Anterior cingulate cortex (tissue), 58 donors: ENCODE results near the gene MTUS2.
"Not testable (repeated sequence)": the region's sequence is repeated elsewhere in the genome, so short reads cannot be mapped to it uniquely, and the experiment has no call there.

Source experiments
- DNase-seq, 58 donors: peaks; one replicate each; lab custom pipeline; 2025; lab: John Stamatoyannopoulos, UW

MTUS2 gene

DNA sequence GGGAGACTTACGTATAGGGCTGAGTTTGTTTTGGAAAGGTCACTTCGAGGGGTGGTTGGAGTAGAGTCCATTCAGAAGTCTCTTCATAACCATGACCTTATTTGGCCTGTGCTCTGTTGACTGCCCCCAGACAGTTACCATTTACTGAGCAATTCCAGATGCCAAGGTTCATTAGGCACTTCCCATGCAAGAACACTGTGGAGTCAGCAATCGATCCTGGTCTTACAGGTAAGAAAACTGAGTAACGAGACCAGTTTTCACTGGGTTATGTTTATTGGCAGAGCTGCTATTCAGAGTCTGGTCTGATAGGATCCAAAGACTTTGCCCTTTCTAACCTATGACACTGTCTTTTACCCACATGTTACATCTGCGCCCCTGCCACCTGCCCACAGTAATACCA, 134.7 kb downstream of the MTUS2 start:
- no peak for DNase-seq

DNA sequence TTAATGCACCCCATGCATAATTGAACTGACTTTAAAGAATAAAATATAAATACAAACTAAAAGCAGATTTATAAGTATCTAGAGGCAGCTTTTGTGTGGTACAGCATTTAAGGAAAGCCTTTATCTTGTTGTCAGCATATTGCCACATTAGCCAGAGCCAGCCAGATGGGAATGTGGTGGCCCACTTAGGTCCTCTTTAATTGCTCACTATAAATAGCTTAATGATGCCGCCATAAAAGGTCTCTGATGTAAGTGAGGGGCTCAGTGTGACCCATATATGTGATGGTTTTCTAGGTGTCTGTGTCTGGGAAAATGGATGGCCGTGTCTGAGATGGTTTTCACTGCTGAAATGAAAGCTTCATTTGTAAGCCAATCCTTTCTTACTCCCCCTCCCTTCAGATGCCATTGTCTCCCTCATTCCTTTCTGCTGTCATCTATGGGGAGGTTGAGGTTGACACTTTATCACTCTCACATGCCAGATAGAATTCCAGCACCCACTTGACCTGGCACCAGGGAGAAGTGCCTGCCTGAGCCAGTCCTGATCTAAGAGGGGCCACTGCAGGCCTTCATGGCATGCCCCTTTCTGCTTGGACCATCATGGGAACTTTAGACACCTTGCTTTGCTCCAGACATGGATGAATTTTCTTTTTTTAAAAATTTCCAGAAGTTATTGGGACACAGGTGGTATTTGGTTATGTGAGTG, 135.3 kb downstream of the MTUS2 start:
- DNase-seq, result no peak

DNA sequence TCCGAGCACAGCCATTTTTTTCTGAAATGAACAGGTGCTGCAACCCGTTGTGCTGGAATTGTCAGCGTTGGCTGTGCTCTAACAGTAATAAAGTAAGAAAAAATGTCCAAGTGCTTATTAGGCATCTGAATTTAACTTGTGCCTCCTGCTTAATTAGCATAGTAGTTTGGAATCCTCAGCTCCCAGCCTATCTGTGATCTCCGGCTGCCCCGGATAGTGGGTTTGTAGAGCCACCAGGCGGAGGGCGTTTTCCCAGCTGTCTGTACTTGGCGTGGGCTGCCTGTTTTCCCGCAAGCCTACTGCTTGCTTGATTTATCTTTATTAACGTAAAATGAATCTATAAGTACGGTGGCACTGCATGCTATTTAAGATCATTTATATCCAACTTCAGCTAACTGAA, 137.9 kb downstream of the MTUS2 start:
- peak in 3 of 58 donors; percentile 6 to 7 (median 7) for DNase-seq

DNA sequence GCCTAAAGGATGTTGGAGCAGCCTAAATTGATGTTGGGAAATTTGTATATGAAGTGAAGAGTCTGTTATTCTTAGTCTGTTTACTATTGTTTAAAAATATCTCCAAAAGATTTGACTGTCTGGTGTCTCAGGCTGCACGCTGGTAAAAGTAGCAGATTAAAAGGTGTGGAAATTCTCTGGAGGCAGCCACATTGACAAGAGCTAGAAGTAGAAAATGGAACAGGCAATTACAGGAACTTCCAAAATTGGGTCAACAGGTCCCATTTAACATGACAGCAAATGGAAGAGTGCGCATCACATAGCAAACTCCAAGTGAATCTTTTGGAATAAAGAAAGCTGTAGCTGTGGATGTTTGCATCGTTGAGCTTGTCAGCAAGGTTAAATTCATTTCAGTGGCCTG, 138.3 kb downstream of the MTUS2 start:
- DNase-seq, result no peak

DNA sequence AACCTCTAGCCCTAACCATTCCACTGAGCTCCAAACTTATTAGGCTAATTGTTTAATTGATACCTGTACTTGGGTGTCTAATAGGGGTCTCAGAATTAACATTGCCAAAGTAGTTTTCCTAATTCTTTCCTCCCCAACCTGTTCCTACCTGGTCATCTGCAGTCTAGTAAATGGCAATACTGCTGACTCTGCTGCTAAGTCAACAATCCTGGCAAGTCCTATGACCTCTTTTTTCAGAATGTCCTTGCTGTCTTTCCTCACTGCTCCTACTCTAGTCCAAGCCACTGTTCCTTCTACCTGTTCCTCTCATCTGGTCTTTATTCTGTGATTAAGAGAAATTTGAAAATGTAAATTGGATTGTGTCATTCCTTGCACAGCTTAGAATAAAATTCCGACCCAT, 143.9 kb downstream of the MTUS2 start:
- DNase-seq, result no peak

DNA sequence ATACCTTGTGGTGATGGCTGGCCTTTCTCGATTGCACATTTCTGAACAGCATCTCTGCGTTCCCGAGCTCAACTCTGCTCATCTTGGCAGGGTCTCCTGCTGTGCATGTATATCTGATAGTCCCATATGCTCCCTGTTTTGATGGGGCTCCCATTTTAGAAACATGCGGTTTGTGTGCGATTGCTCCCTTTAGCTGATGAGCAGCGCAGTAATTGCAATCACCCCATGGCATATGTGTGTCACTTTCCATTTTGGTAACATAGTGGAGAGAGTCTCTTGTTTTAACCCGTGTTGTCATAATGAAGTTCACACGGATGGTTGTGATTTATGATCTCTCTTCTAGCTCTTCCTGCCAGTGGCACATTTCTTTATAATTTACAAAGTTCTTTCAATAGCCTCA, 144.7 kb downstream of the MTUS2 start:
- DNase-seq, result no peak

DNA sequence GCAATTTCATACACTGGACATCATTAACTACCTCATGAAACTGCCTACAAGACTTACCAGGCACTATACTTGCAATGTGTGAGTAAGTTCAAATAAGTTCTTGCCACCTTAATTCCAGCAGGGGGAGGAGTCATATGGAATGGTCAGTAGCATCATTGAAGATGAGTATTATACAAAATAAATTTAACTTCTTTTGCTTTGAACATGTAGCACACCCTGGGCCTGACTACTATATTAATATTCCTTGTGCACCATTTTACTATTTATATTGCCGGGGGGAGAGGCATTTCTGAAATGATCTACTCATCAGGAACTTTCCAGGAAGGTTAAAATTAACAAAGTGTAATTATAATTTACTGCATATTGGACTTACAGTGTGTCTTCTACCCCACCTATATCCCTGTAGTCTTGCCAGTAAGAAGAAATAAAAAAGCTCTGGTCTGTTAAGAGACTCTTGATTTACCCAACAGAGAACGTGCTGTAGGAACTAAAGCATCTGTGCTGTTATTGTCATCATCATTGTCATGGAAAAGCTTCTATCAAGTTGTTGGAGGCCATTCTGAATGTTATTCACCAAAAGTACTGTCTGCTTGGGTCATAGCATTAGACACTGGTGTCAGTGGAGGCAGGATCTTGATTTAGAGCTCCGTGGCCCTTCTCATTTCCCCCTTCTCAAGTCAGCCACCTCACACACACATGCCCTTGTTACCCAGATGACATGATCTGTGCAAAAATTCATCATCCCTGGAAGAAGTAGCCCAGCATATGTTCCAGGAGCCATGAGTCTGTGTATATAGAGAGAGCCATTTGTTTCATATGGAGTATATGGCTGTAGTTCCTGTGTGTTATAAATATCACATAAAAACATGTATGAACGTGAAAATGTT, 147.1 kb downstream of the MTUS2 start:
- DNase-seq, result no peak

DNA sequence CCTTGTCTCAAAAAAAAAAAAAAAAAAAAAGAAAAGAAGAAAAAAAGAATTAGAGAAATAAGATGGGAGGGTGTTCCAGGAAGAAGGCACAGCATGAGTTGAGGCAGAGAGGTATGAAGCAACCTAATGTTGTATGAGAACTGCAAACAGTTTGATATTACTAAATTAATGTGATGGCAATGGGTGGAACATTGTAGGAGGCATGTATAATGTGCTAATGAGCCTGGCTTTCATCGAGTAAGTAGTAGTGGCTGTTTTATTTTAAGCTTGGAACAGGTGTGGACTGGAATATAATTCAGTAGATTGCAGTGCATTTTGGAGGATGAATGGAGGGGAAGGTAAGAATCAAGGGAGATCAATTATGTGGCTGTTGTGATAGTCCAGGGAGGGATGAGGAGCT, 156.1 kb downstream of the MTUS2 start:
- DNase-seq, result no peak

DNA sequence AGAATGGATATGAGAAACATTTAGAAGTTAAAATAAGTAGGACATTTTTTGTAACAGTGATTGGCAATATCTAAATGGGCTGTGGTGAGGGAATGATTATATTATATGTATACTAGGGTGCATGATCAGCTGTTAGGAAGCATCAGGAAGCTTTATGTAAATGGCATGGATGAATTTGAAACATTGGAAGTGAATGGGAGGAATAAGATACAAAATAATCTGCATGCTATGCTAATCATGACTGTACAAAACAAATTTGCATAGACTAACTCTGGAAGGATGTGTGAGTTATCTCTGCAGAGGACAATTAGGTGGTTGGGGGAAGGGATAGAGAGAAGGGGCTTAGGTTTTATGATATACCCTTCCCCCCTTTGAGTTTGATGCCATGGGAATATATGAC, 156.5 kb downstream of the MTUS2 start:
- DNase-seq, result no peak

DNA sequence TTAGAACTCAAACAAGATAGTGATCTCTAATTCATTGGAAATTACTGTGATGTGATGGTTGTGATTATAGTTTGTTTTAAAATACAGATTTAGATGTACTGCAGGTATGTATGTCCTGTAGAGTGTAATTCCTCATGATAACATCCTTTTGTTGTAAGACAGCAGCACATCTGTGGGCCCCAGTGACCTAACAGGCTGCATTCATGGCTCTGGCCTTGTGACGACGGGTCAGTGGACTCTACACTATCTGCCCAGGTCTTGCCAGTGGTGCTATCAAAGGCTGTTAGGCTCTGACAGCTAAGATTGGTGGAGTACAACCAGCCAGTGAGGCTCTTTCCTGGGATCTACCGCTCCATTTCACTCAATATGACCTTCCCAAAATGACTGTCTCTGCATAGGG, 158.4 kb downstream of the MTUS2 start:
- DNase-seq, result no peak

DNA sequence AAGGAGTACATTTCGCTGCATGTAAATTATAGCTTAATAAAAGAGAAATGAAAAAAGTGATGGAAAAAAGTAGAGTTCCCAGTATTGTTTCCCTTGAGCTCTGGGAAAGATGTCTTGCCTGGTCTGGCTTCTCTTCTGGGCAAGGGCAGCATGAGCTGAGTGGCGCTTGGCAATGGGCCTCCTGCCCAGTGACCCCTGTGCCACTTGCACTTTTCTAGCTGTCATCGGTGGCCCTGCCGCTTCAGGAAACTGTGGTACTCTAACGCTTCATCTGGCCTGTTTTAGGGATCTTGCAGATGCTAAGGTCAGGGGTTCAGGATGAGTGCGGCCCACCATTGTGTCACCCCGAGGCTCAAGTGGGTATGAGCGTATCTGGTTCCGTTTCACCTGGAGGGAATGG, 161.4 kb downstream of the MTUS2 start:
- DNase-seq, result no peak

DNA sequence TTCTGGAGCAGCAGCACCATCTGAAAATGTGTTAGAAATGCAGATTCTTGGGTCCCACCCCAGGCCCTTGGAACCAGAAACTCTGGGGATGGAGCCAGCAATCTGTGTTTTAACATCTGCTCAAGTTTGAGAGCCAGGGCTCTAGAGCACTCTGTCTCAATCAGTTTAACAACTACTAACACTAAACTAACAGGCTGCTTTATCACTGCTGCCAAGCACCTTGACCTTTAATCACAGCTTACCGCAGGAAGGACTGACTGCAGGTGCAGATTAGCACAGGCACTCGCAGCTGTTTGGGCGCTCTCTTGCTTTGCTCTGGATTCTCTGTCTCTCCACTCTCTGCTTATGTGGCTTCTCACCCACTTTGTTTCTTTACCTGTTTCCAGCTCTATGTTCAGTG, 163.5 kb downstream of the MTUS2 start:
- no peak for DNase-seq

DNA sequence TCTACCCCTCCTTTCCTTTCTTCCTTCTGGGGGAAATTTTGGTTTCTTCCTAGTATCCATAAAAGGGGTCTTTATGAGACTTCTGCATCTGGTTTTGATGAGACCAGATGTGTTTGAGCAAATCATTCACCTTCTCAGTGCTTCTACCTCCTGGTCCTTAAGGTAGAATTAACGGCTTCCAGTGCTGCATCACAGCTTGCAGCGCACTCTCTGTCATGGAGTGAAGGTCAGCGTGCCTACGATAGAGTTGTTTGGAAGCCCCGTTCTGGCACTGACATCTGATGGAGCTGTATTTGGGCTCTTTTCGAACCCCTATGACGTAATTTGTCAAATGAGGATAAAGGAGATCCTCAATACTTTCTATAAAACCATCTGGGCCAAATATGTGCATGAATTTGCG, 164.2 kb downstream of the MTUS2 start:
- DNase-seq, result no peak

DNA sequence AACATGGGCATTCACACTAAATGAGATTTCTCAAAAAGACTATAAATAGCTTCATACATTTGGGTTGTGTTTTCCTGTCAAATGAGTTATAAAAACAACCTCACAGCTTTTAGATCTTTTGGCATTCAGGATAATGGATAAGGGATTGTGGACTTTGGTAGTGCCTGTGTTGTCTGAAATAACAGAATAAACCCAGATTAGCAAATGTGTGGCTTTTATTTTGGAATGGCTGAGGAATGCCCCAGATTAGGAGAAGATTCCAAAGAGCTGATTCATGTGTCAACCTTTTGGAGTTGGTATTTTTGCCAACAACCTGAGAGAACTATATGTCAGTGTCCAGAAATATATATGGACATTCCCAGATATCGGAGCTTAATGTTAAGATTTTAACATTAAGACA, 164.7 kb downstream of the MTUS2 start:
- no peak for DNase-seq

DNA sequence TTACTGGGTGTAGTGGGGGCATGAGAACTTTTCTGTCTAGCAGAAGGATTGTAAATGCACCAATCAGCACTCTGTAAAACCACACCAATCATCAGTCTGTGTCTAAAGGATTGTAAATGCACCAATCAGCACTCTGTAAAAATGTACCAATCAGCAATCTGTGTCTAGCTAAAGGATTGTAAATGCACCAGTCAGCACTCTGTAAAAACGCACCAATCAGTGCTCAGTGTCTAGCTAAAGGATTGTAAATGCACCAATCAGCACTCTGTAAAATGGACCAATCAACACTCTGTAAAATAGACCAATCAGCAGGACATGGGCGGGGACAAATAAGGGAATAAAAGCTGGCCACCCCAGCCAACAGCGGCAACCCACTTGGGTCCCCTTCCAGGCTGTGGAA, 170.2 kb downstream of the MTUS2 start:
- DNase-seq, result not testable (repeated sequence)

DNA sequence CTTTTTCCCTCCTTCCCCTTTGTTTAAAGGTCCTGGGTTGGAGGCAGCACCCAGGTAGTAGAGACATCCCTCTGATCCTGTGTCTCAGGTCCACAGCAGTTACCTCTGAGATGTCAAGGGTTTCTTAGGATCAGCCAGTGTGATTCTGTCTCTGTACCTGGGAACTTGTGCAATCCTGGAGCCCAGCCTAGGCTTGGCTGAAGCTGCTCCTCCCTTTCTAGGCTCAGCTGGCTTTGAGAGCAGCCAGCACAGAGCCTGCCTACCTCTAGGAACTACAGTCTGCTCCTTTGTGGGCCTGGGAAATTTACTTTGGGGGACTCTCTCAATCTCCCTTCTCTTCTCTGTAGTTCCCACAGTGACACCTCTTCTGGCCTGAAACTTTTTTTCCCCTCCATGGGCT, 171.6 kb downstream of the MTUS2 start:
- no peak for DNase-seq

DNA sequence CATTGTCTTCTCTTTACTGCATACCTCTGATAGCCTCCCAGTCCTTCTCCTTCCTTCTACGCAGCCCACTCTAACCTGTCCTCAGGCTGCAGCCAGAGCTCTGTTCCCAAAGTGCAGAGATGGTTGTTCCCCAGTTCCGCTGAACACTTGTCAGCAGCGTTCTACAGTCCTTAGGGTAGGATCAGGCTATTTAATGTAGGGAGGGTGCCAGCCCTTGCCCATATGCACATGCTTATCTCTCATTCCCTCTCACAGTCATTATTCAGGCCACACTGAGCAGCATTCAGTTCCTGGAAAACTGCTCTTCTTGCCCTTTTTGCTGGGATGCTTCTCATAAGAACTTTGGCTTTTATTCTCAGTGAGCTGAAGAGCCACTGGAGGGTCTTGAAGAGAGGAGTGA, 180.7 kb downstream of the MTUS2 start:
- DNase-seq, result no peak

DNA sequence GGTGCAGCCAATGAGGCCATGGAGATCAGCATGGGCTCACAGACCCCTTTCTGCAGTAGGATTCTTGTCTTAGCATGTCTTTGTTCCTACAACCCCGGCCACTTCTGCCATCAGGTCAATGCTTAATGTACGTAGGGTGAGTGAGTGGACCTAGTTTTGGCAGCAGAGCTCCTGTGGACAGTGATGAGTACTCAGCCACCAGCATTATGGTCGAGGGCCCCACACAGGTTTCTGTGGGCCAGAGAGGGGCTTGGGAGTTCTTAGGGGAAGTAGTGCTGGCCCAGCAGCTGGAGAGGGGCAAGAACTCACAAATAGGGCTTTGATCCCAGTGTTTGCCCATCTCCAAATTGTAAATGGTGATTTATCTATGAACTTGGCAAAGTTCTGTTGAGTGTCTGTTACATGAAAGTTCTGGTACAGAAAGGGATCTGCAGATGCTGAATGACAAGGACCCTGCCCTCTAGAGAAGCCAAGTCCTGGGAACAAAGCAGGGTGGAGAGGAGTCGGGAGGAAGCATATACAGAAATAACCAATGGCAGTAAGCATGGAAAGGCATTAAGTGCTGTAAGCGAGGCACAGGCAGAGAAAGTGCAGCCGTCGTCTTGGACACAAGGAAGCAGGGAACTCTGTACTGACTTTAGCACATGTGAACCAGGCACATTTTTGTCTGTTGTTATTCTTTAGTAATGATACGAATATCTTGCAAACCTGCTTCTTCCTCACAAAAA, 185.1 kb downstream of the MTUS2 start:
- DNase-seq, result no peak

DNA sequence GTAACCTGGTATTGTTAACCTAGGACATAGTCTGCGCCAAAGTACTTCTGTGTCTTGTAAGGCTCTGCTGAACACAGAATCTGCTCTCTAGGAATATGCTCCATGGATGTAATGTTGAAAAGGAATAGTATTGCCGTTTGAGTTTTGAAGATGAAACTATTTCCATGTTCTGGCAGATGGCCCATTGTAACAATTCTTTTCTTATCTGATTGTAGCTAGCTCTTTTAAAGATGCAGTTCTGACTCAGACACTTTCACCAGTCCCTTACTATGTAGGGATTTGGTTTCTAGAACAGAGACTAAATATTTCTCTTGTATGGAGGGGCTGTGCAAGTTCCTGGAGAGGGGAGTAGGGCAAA, 185.6 kb downstream of the MTUS2 start:
- DNase-seq, result no peak

DNA sequence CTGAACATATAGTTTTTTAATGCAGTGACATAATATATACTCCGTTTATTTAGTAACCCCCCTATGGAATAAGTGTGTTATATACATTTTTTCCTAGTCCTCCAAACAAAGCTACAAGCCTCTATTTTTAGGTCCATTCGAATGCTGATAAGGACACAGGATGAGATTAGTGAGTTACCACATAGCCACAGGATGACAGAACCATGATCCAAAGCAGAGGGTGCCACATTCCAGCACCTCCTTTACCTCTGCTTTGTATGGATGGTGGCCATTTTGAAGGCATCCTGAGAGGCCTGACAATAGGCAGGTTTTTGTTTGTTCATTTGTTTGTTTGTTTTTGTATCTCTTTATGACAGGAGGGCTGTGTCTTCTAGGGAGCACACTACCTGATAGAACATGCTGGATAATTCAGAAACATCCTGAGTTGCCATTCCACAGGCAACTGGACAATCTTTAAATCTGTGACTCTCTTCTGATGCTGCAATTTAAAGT, 186.3 kb downstream of the MTUS2 start:
- no peak for DNase-seq

DNA sequence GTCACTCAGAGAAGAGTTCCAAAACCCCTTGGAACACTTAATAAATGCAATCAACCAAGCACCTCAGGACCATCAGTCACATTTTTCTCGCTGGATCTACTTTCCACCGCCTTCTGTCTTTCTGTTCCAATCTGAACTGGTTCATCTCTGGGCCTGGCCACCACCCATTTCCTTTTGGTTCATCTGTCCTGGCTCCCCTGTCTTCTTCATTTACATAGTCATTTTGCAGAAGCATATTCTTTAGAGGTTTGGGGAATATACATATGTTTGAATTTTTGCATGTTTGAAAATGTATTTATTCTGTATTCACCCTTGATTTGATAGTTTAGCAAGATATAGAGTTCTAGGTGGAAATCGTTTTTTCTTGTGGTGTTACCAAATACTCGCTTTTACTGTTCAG, 188.2 kb downstream of the MTUS2 start:
- DNase-seq, result no peak
